Measurements from ENCODE around the gene DRP2. TPM values are rescaled to one million over a fixed set of nuclear protein-coding genes. Genes with fewer than 3 reads are reported as not detected.
A peak's percentile ranks its signal among the peaks of the same experiment; 100 is the strongest.
"Not testable (repeated sequence)": the region's sequence is repeated elsewhere in the genome, so short reads cannot be mapped to it uniquely, and the experiment has no call there.

The DRP2 gene
- total RNA-seq, 1 donor from 2014 or later = 0.33 TPM

DNA sequence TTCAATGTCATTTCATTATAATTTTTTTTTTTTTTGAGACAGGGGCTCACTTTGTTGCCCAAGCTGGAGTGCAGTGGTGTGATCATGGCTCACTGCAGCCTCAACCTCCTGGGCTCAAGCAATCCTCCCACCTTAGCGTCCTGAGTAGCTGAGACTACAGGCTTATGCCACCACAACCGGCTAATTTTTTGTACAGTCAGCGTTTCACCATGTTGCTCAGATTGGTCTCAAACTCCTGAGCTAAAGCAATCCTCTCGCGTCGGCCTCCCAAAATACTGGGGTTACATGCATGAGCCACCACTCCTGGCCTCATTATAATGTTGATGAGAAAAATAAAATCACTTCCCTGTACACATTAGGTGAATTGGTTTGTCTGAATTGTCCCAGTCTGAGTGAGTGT, 54.6 kb downstream of the DRP2 start:
- no peak overlapping the region for H3K4me3 ChIP-seq (ENCODE audit: low read depth, low read length)
- TF ChIP-seq, protein P1, sequence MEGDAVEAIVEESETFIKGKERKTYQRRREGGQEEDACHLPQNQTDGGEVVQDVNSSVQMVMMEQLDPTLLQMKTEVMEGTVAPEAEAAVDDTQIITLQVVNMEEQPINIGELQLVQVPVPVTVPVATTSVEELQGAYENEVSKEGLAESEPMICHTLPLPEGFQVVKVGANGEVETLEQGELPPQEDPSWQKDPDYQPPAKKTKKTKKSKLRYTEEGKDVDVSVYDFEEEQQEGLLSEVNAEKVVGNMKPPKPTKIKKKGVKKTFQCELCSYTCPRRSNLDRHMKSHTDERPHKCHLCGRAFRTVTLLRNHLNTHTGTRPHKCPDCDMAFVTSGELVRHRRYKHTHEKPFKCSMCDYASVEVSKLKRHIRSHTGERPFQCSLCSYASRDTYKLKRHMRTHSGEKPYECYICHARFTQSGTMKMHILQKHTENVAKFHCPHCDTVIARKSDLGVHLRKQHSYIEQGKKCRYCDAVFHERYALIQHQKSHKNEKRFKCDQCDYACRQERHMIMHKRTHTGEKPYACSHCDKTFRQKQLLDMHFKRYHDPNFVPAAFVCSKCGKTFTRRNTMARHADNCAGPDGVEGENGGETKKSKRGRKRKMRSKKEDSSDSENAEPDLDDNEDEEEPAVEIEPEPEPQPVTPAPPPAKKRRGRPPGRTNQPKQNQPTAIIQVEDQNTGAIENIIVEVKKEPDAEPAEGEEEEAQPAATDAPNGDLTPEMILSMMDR (IDR thresholded peaks at IDR 0.05; ENCODE audit: insufficient read depth, low read length, poor library complexity, severe bottlenecking) = no peak
- no peak for DNase-seq (ENCODE audit: low read depth)
- no peaks in the 10 kb centered on the region for H3K36me3 ChIP-seq (ENCODE audit: control insufficient read depth, insufficient read depth, low read length)
- H3K27me3 ChIP-seq (ENCODE audit: control insufficient read depth, insufficient read depth, low read length) = peaks cover 2% of the 10 kb centered on the region

DNA sequence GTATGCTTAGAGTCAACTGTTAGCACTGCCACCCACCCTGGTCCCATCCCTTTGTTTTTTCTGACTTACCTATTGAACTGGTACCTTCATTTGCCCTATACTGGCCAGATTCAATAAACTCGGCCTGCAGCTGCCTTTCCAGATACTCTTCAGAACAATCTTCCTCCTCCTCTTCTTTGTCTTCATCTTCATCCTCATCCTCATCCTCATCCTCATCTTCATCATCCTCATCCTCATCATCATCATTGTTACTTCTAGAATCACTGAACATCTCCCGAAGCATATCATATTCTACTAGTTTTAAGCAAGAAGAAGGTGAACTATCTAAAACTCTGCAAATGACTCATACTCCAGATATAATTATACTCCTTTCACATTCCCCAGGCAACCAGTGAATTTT, 56.7 kb downstream of the DRP2 start:
- Histone ChIP-seq H3K27me3 (ENCODE audit: control insufficient read depth, insufficient read depth, low read length) (no peaks in the 10 kb centered on the region), H3K4me3 (ENCODE audit: low read depth, low read length) (no peak overlapping the region), H3K36me3 (ENCODE audit: control insufficient read depth, insufficient read depth, low read length) (no peaks in the 10 kb centered on the region)
- TF ChIP-seq, protein P1 (IDR thresholded peaks at IDR 0.05; ENCODE audit: insufficient read depth, low read length, poor library complexity, severe bottlenecking) = no peak
- no peak for DNase-seq (ENCODE audit: low read depth)

DNA sequence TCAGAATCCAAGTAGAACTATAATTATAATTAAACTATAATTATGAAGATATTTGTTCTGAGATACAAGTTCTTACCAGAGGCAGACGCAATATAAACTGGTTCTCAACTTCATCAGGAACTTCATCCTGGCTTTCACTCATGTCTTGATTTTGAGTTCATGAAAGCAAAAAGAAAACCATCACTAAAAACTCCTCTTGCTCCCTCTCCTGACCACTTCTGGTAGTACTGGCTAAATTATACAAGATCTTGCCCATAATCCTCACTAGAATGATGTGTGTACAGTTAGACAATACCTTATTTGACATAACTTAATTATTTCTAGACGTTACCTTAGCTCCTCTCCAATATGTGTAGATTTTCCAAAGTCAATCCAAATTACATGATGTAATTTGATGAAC, 67.8 kb downstream of the DRP2 start:
- Histone ChIP-seq H3K4me3 (ENCODE audit: low read depth, low read length) (no peak overlapping the region), H3K27me3 (ENCODE audit: control insufficient read depth, insufficient read depth, low read length) (no peaks in the 10 kb centered on the region), H3K36me3 (ENCODE audit: control insufficient read depth, insufficient read depth, low read length) (no peaks in the 10 kb centered on the region)
- TF ChIP-seq, protein P1 (IDR thresholded peaks at IDR 0.05; ENCODE audit: insufficient read depth, low read length, poor library complexity, severe bottlenecking) = peak; percentile 46
- peak; percentile 9 for DNase-seq (ENCODE audit: low read depth)

DNA sequence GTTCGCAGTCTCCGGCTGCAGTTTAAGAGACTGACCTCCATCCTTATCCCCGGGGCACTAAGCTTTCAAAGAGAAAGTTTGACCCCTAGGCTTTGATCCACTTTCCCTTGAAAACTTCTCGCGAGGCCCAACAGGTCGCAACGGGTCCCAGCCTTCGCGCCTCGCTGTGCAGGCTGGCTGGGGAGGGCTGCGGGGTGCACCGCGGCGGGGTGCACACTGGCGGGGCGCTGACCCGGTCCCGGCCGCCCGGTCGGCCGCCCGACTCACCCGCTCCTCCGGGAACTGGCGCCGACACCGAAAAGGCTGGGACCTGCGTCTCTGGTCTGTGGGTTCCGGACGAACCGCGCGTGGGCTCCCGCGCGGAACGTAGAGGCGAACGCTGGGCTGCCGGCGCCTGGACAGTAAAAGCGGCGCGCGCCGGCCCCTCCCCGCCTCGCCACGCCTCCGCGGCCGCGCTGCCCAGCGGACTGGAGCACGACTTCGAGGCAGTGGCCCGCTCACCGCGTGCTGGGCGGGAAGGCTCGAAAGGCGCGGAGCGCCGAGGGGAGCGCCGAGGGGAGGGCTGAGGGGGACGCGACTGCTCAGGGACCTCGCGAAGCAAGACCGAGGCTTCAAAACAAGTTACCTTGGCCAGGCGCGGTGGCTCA, 71.5 kb downstream of the DRP2 start, which contains the start of gene TAF7L:
TAF7L (minus strand) TSS at position 378 of the 647 bp plus-strand sequence. CDS start 3,791 bp downstream, outside the sequence.
- Histone ChIP-seq H3K4me3 (ENCODE audit: low read depth, low read length) (peak within 1 kb of the TSS; percentile 17), H3K27me3 (ENCODE audit: control insufficient read depth, insufficient read depth, low read length) (no peaks in the 10 kb centered on the region), H3K36me3 (ENCODE audit: control insufficient read depth, insufficient read depth, low read length) (no peaks in the 10 kb centered on the region)
- no peak for DNase-seq (ENCODE audit: low read depth)
- TF ChIP-seq, protein P1 (IDR thresholded peaks at IDR 0.05; ENCODE audit: insufficient read depth, low read length, poor library complexity, severe bottlenecking) = no peak

DNA sequence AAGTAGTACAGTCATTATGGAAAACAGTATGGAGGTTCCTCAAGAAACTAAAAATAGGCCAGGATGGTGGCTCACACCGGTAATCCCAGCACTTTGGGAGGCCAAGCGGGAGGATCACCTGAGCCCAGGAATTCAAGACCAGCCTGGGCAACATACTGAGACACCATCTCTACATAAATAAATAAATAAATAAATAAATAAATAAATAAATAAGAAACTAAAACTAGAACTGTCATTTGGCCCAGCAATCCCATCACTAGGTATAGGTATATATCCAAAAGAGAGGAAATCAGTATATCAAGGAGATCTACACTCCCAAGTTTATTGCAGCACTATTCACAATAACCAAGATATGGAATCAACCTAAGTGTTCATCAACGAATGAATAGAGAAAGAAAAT, 76.0 kb downstream of the DRP2 start:
- H3K36me3 ChIP-seq (ENCODE audit: control insufficient read depth, insufficient read depth, low read length); H3K4me3 ChIP-seq (ENCODE audit: low read depth, low read length); H3K27me3 ChIP-seq (ENCODE audit: control insufficient read depth, insufficient read depth, low read length); DNase-seq (ENCODE audit: low read depth): not testable (repeated sequence)

DNA sequence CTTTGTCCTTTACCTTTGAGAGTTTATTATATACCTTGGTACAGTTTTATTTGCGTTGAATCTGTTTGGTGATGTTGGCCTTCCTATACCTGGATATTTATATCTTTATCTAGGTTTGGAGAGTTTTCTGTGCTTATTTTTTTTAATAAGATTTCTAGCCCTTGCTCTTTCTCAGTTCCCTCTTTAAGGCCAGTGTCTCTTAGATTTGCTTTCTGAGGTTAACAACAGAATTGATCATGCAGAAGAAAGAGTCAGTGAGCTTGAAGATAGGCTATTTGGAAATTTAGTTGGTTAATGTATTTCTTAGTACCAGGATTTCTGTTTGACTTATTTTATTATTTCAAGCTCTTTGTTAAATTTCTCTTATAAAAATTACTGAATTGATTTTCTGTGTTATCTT, 84.2 kb downstream of the DRP2 start:
- no peak for DNase-seq (ENCODE audit: low read depth)
- H3K36me3 ChIP-seq (ENCODE audit: control insufficient read depth, insufficient read depth, low read length) = no peaks in the 10 kb centered on the region
- no peak overlapping the region for H3K4me3 ChIP-seq (ENCODE audit: low read depth, low read length)
- TF ChIP-seq, protein P1 (IDR thresholded peaks at IDR 0.05; ENCODE audit: insufficient read depth, low read length, poor library complexity, severe bottlenecking) = no peak
- no peaks in the 10 kb centered on the region for H3K27me3 ChIP-seq (ENCODE audit: control insufficient read depth, insufficient read depth, low read length)

Other genes with a start within 250 kb of the DRP2 start
- gene TRMT2B, start 167.7 kb upstream of the DRP2 start, total RNA-seq = 14.2 and 20.2 TPM in 2 replicates
- gene TMEM35A, start 140.9 kb upstream of the DRP2 start, total RNA-seq = 0.41 and 0.50 TPM in 2 replicates
- gene CENPI, start 121.6 kb upstream of the DRP2 start, total RNA-seq = 1.8 and 2.6 TPM in 2 replicates
- gene TAF7L, start 71.5 kb downstream of the DRP2 start, total RNA-seq = 0.27 and 0.33 TPM in 2 replicates
- 11.7 and 11.8 TPM in 2 replicates for gene TIMM8A, start 129.0 kb downstream of the DRP2 start, total RNA-seq
- gene BTK, start 166.4 kb downstream of the DRP2 start, total RNA-seq = not detected in 2 replicates
- 1,018 and 3,844 TPM in 2 replicates for gene RPL36A, start 171.2 kb downstream of the DRP2 start, total RNA-seq
- 24.4 and 39.6 TPM in 2 replicates for gene GLA, start 188.1 kb downstream of the DRP2 start, total RNA-seq
- 44.7 and 51.1 TPM in 2 replicates for gene HNRNPH2, start 188.4 kb downstream of the DRP2 start, total RNA-seq